MCF 10A (cell line): ENCODE measurements around the gene PER3. TPM values are rescaled to one million over a fixed set of nuclear protein-coding genes. Genes with fewer than 3 reads are reported as not detected.
A peak's percentile ranks its signal among the peaks of the same experiment; 100 is the strongest.

Experiments used
- Bru-seq: library from RNA; stranded (reverse); fragments of 400-500 nt; gene quantifications from one replicate; lab custom pipeline; 2021; lab: Mats Ljungman, UMichigan
- BruChase-seq, 2 experiments: library from RNA; stranded (reverse); fragments of 400-500 nt; gene quantifications; one replicate each; lab custom pipeline; 2021; lab: Mats Ljungman, UMichigan
- BruUV-seq: library from RNA; stranded (reverse); fragments of 400-500 nt; replicated peaks from 2 replicates; lab custom pipeline; 2021; lab: Mats Ljungman, UMichigan
- CTCF ChIA-PET: fragments of 300-600 bp; sonication (Branson Sonifier 250); formaldehyde crosslinking; extraction: SDS; loops from one replicate; lab custom pipeline; 2021; ENCODE audit warnings: antibody characterized with exemption, inconsistent platforms; lab: Yijun Ruan, JAX
- POLR2A ChIA-PET: fragments of 300-600, 350-650 bp; sonication (Branson Sonifier 250); formaldehyde crosslinking; extraction: SDS; loops from one replicate; lab custom pipeline; 2020; ENCODE audit warnings: antibody characterized with exemption, inconsistent platforms; lab: Yijun Ruan, JAX
- DNase-seq: peaks from one replicate; pipeline ENCODE4 v3.0.0-alpha.2; 2018; ENCODE audit not compliant: unreplicated experiment
- H3K27ac Mint-ChIP-seq: one replicate; pipeline ENCODE4 v1.8.0; 2022; ENCODE audit warnings: mild to moderate bottlenecking, low read depth, mixed read lengths; ENCODE audit not compliant: unreplicated experiment
- H3K27me3 Mint-ChIP-seq: one replicate; pipeline ENCODE4 v1.8.0; 2022; ENCODE audit warnings: mixed read lengths; ENCODE audit not compliant: insufficient read depth, unreplicated experiment
- H3K36me3 Mint-ChIP-seq: one replicate; pipeline ENCODE4 v1.8.0; 2022; ENCODE audit warnings: mild to moderate bottlenecking, moderate library complexity, mixed read lengths; ENCODE audit not compliant: insufficient read depth, unreplicated experiment
- H3K4me1 Mint-ChIP-seq: one replicate; pipeline ENCODE4 v1.8.0; 2022; ENCODE audit warnings: mixed read lengths; ENCODE audit not compliant: insufficient read depth, unreplicated experiment
- H3K4me3 Mint-ChIP-seq: one replicate; pipeline ENCODE4 v1.8.0; 2022; ENCODE audit warnings: mild to moderate bottlenecking, moderate library complexity, mixed read lengths; ENCODE audit not compliant: unreplicated experiment
- H3K9me3 Mint-ChIP-seq: one replicate; pipeline ENCODE4 v1.8.0; 2022; ENCODE audit warnings: mixed read lengths; ENCODE audit not compliant: unreplicated experiment
- CTCF ChIP-seq: fragments of 200-600 bp; IDR thresholded peaks from one replicate; pipeline ENCODE4 v1.8.0; 2022; ENCODE audit warnings: antibody characterized with exemption, mild to moderate bottlenecking; ENCODE audit not compliant: unreplicated experiment
- intact Hi-C: fragments of 100-400 bp; cut with micrococcal nuclease; formaldehyde crosslinking; loops from 2 replicates; pipeline ENCODE4 v1.14.1; 2022
- long read RNA-seq: library from polyadenylated mRNA; stranded (forward); transcript quantifications from one replicate; pipeline ENCODE4 v2.0.0, GENCODE V29; 2022
- total RNA-seq: library from RNA; stranded (reverse); gene quantifications from 2 replicates; pipeline ENCODE4 v1.2.3, GENCODE V29; 2022

Gene PER3
- total RNA-seq (0.84 and 1.9 TPM in 2 replicates), Bru-seq, nascent RNA (percentile 39 among the genes with signal in this experiment), BruChase-seq, experiment 1, labeled RNA remaining after a 6-hour chase (percentile 40 among the genes with signal in this experiment), BruChase-seq, experiment 2, labeled RNA remaining after a 2-hour chase (percentile 41 among the genes with signal in this experiment)
- long read RNA-seq, partial matches to known transcripts, result 0 of 3 reads
- long read RNA-seq, other reads (novel, unspliced or antisense), result 3 of 3 reads

- Mint-ChIP-seq H3K27ac (no peak within 1 kb of the TSS), H3K4me3 (peak within 1 kb of the TSS; percentile 65), H3K36me3 (peaks cover 19% of the 10 kb centered on the region), H3K9me3 (no peaks in the 10 kb centered on the region), H3K27me3 (no peaks in the 10 kb centered on the region), H3K4me1 (no peaks in the 10 kb centered on the region)
- ChIA-PET CTCF (no interaction called here), POLR2A (interaction anchor here (0.6 to 2.8 kb wide), 3 partner anchors 12 to 1189 kb away, joined by 3 to 12 read pairs (median 4); partner anchors contain the start of gene VAMP3)
- DNase-seq, result peak; percentile 94
- BruUV-seq, result no TSS peak
- TF ChIP-seq CTCF, result no peak
- intact Hi-C loops, result no loop called here
Measured at GRCh38 chr1:7783826-7784491, at the start of gene PER3. Gene PER3, plus strand, starts transcription at chr1:7784291. Its CDS starts 587 bp downstream, at chr1:7784878.

GRCh38 chr1:7738044-7738443 lies 46.0 kb upstream of the PER3 start:
- TF ChIP-seq CTCF, result no peak
- Mint-ChIP-seq H3K27ac (no peak overlapping the region), H3K27me3 (peaks cover 22% of the 10 kb centered on the region), H3K4me3 (no peak overlapping the region), H3K9me3 (no peaks in the 10 kb centered on the region), H3K36me3 (no peaks in the 10 kb centered on the region), H3K4me1 (no peaks in the 10 kb centered on the region)
- no peak for DNase-seq
- BruUV-seq, result no TSS peak
- intact Hi-C loops, result no loop called here
- POLR2A ChIA-PET, result no interaction called here
- CTCF ChIA-PET, result interaction anchor here (2.5 to 3.1 kb wide), 2 partner anchors 15 to 69 kb away, joined by 9 to 14 read pairs; no protein-coding TSS in a partner anchor

GRCh38 chr1:7743346-7743745 lies 40.7 kb upstream of the PER3 start:
- intact Hi-C loops, result no loop called here
- no peak for TF ChIP-seq CTCF
- Mint-ChIP-seq H3K4me1 (peaks cover 7% of the 10 kb centered on the region), H3K4me3 (no peak overlapping the region), H3K27me3 (peaks cover 4% of the 10 kb centered on the region), H3K36me3 (no peaks in the 10 kb centered on the region), H3K9me3 (no peaks in the 10 kb centered on the region), H3K27ac (no peak overlapping the region)
- ChIA-PET POLR2A (no interaction called here), CTCF (interaction anchor here (0.5 to 3.1 kb wide), 6 partner anchors 10 to 158 kb away, joined by 3 to 28 read pairs (median 4); no protein-coding TSS in a partner anchor)
- DNase-seq, result no peak
- no TSS peak for BruUV-seq

GRCh38 chr1:7744882-7745281 lies 39.2 kb upstream of the PER3 start:
- intact Hi-C loops, result no loop called here
- TF ChIP-seq CTCF, result no peak
- BruUV-seq, result no TSS peak
- peaks cover 7% of the 10 kb centered on the region for H3K4me1 Mint-ChIP-seq
- POLR2A ChIA-PET, result interaction anchor here (0.9 to 1.5 kb wide), 5 partner anchors 9 to 77 kb away, joined by 3 to 6 read pairs (median 3); no protein-coding TSS in a partner anchor
- no peak for DNase-seq
- no peaks in the 10 kb centered on the region for H3K9me3 Mint-ChIP-seq
- no peak overlapping the region for H3K27ac Mint-ChIP-seq
- H3K36me3 Mint-ChIP-seq, result no peaks in the 10 kb centered on the region
- CTCF ChIA-PET, result interaction anchor here (0.6 to 11.5 kb wide), 2 partner anchors 43 to 72 kb away, joined by 3 to 646 read pairs; no protein-coding TSS in a partner anchor
- no peaks in the 10 kb centered on the region for H3K27me3 Mint-ChIP-seq
- no peak overlapping the region for H3K4me3 Mint-ChIP-seq
